ENCODE data around the gene NUTM2A.
"Not testable (repeated sequence)": the region's sequence is repeated elsewhere in the genome, so short reads cannot be mapped to it uniquely, and the experiment has no call there.

DNA sequence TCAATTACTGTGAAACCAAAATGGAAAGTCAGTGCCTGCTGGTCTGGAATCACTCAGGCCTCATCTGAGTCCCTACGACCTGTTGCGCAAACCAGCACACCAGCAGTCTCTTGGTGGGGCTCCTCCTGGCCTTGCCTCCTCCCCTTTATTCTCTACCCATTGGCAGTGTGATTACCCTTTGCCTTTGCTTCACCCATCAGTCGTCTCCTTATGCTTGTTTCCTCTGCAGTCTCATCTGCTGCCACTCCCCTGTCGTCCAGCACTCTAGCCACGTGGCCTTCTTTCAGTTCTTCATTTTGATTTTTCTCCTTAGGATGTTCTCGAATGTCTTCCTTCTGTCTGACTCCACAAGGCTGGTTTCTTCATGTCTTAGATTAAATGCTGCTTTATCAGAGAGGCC is 40.8 kb upstream of the NUTM2A start:
- TF ChIP-seq, protein P1, sequence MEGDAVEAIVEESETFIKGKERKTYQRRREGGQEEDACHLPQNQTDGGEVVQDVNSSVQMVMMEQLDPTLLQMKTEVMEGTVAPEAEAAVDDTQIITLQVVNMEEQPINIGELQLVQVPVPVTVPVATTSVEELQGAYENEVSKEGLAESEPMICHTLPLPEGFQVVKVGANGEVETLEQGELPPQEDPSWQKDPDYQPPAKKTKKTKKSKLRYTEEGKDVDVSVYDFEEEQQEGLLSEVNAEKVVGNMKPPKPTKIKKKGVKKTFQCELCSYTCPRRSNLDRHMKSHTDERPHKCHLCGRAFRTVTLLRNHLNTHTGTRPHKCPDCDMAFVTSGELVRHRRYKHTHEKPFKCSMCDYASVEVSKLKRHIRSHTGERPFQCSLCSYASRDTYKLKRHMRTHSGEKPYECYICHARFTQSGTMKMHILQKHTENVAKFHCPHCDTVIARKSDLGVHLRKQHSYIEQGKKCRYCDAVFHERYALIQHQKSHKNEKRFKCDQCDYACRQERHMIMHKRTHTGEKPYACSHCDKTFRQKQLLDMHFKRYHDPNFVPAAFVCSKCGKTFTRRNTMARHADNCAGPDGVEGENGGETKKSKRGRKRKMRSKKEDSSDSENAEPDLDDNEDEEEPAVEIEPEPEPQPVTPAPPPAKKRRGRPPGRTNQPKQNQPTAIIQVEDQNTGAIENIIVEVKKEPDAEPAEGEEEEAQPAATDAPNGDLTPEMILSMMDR (IDR thresholded peaks at IDR 0.05; ENCODE audit: low read depth, low read length, missing input control), result not testable (repeated sequence)
- TF ChIP-seq, protein P2, sequence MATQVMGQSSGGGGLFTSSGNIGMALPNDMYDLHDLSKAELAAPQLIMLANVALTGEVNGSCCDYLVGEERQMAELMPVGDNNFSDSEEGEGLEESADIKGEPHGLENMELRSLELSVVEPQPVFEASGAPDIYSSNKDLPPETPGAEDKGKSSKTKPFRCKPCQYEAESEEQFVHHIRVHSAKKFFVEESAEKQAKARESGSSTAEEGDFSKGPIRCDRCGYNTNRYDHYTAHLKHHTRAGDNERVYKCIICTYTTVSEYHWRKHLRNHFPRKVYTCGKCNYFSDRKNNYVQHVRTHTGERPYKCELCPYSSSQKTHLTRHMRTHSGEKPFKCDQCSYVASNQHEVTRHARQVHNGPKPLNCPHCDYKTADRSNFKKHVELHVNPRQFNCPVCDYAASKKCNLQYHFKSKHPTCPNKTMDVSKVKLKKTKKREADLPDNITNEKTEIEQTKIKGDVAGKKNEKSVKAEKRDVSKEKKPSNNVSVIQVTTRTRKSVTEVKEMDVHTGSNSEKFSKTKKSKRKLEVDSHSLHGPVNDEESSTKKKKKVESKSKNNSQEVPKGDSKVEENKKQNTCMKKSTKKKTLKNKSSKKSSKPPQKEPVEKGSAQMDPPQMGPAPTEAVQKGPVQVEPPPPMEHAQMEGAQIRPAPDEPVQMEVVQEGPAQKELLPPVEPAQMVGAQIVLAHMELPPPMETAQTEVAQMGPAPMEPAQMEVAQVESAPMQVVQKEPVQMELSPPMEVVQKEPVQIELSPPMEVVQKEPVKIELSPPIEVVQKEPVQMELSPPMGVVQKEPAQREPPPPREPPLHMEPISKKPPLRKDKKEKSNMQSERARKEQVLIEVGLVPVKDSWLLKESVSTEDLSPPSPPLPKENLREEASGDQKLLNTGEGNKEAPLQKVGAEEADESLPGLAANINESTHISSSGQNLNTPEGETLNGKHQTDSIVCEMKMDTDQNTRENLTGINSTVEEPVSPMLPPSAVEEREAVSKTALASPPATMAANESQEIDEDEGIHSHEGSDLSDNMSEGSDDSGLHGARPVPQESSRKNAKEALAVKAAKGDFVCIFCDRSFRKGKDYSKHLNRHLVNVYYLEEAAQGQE (IDR thresholded peaks at IDR 0.05), result not testable (repeated sequence)
- TF ChIP-seq, protein P3, sequence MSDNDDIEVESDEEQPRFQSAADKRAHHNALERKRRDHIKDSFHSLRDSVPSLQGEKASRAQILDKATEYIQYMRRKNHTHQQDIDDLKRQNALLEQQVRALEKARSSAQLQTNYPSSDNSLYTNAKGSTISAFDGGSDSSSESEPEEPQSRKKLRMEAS (IDR thresholded peaks at IDR 0.05), result not testable (repeated sequence)
- TF ChIP-seq RAD21 (IDR thresholded peaks at IDR 0.05); GABPA (IDR thresholded peaks at IDR 0.05 in 1 of 2, conservative IDR thresholded peaks at IDR 0.05 in 1 of 2); SP1 (IDR thresholded peaks at IDR 0.05): not testable (repeated sequence)
